Uterus (tissue), 4 donors: ENCODE measurements around the gene UNC79. TPM values are rescaled to one million over a fixed set of nuclear protein-coding genes. Genes with fewer than 3 reads are reported as not detected.

Source experiments
- DNase-seq, 2 donors: peaks; one replicate each; pipeline ENCODE4 v3.0.0-alpha.2; 2019 to 2020
- H3K27ac ChIP-seq, 2 donors: fragments of 200-600 bp; sonication (generic); 1 replicate in 1 of 2; 2 replicates in 1 of 2; pipeline ENCODE4 v1.5.1; 2016 to 2018
- H3K27me3 ChIP-seq, 2 donors: fragments of 200-600 bp; sonication (generic); one replicate each; pipeline ENCODE4 v1.5.1; 2018 to 2019; ENCODE audit warnings: control low read depth in 1 of 2
- H3K36me3 ChIP-seq, 2 donors: fragments of 200-600 bp; sonication (generic); one replicate each; pipeline ENCODE4 v1.5.1; 2019; ENCODE audit warnings: control low read depth in 1 of 2
- H3K4me1 ChIP-seq, 2 donors: fragments of 200-600 bp; sonication (generic); one replicate each; pipeline ENCODE4 v1.5.1; 2018 to 2019; ENCODE audit warnings: control low read depth in 1 of 2
- H3K4me3 ChIP-seq, 2 donors: fragments of 200-600 bp; sonication (generic); 1 replicate in 1 of 2; 2 replicates in 1 of 2; pipeline ENCODE4 v1.5.1; 2018 to 2019; ENCODE audit warnings: mild to moderate bottlenecking in 1 of 2
- H3K9me3 ChIP-seq, 2 donors: fragments of 200-600 bp; sonication (generic); one replicate each; pipeline ENCODE4 v1.5.1; 2019; ENCODE audit warnings: control low read depth in 1 of 2
- CTCF ChIP-seq, 4 experiments: fragments of 200-600 bp in 2 of 4; fragments of 450-650 bp in 2 of 4; sonication (generic) in 2 of 4; IDR thresholded peaks; one replicate each; pipeline ENCODE4 v1.5.1; 2016 to 2019; ENCODE audit warnings: antibody characterized with exemption in 4 of 4, mild to moderate bottlenecking in 2 of 4, moderate library complexity in 1 of 4
- POLR2A ChIP-seq, 2 donors: fragments of 450-650 bp; IDR thresholded peaks; one replicate each; pipeline ENCODE4 v1.6.1; 2016; ENCODE audit warnings: antibody characterized with exemption in 2 of 2, mild to moderate bottlenecking in 1 of 2, moderate library complexity in 1 of 2
- intact Hi-C: fragments of 100-400 bp; cut with DNase I; formaldehyde crosslinking; loops from one replicate; pipeline ENCODE4 v1.15.1; 2023; ENCODE audit warnings: low total_unique reads
- total RNA-seq, 4 donors: library from RNA; depleted of rRNA in 3 of 4; stranded (reverse); fragments of >200 nt in 3 of 4; gene quantifications; one replicate each; pipeline versions ENCODE4 v1.1.0 to v1.2.4, GENCODE V29; 2014 to 2023
- donor health status: DM: yes; HTN: yes; CAD: no.

Gene UNC79
- total RNA-seq, 4 donors from 2014 or later = 0.24 to 0.35 TPM; not detected in 2

- H3K9me3 ChIP-seq = no peaks in the 10 kb centered on the region
- H3K27ac ChIP-seq = no peak overlapping the region
- H3K36me3 ChIP-seq = no peaks in the 10 kb centered on the region
- intact Hi-C loops = no loop called here
- no peaks in the 10 kb centered on the region for H3K27me3 ChIP-seq
- H3K4me3 ChIP-seq = no peak overlapping the region
- TF ChIP-seq POLR2A (IDR thresholded peaks at IDR 0.05) (no peak), CTCF (IDR thresholded peaks at IDR 0.05) (no peak)
- DNase-seq = no peak
- H3K4me1 ChIP-seq = peaks cover 0 to 4% of the 10 kb centered on the region in 2 donors
Measured at GRCh38 chr14:93714605-93715004, 283.9 kb downstream of the UNC79 start.

- intact Hi-C loops = no loop called here
- DNase-seq = no peak
- Histone ChIP-seq H3K9me3 (no peaks in the 10 kb centered on the region), H3K4me3 (no peak overlapping the region), H3K36me3 (no peaks in the 10 kb centered on the region), H3K27ac (no peak overlapping the region), H3K4me1 (peaks cover 0 to 4% of the 10 kb centered on the region in 2 donors), H3K27me3 (no peaks in the 10 kb centered on the region)
- TF ChIP-seq POLR2A (IDR thresholded peaks at IDR 0.05) = no peak
- no peak for TF ChIP-seq CTCF (IDR thresholded peaks at IDR 0.05)
Measured at GRCh38 chr14:93715279-93715927, 284.7 kb downstream of the UNC79 start.

GRCh38 chr14:93716002-93716745 lies 285.4 kb downstream of the UNC79 start:
- no peaks in the 10 kb centered on the region for H3K9me3 ChIP-seq
- no peaks in the 10 kb centered on the region for H3K36me3 ChIP-seq
- no peak overlapping the region for H3K27ac ChIP-seq
- H3K4me1 ChIP-seq = peaks cover 0 to 4% of the 10 kb centered on the region in 2 donors
- no peaks in the 10 kb centered on the region for H3K27me3 ChIP-seq
- DNase-seq = no peak
- intact Hi-C loops = no loop called here
- H3K4me3 ChIP-seq = no peak overlapping the region
- no peak for TF ChIP-seq CTCF (IDR thresholded peaks at IDR 0.05)
- TF ChIP-seq POLR2A (IDR thresholded peaks at IDR 0.05) = no peak

- Histone ChIP-seq H3K36me3 (no peaks in the 10 kb centered on the region), H3K4me3 (no peak overlapping the region), H3K4me1 (peaks cover 0 to 4% of the 10 kb centered on the region in 2 donors), H3K9me3 (no peaks in the 10 kb centered on the region), H3K27ac (no peak overlapping the region), H3K27me3 (no peaks in the 10 kb centered on the region)
- DNase-seq = no peak
- intact Hi-C loops = no loop called here
- TF ChIP-seq CTCF (IDR thresholded peaks at IDR 0.05) (no peak), POLR2A (IDR thresholded peaks at IDR 0.05) (no peak)
Measured at GRCh38 chr14:93716746-93717667, 286.3 kb downstream of the UNC79 start.
